Peyer's patch (tissue), 4 donors: ENCODE results near the gene THRSP. TPM values are rescaled to one million over a fixed set of nuclear protein-coding genes. Genes with fewer than 3 reads are reported as not detected.

ENCODE experiments used
- DNase-seq, 3 donors: peaks; one replicate each; pipeline ENCODE4 v3.0.0-alpha.2; 2017 to 2019
- H3K27ac ChIP-seq, 4 donors: fragments of 200-600 bp; sonication (generic); one replicate each; pipeline ENCODE4 v1.5.1; 2016 to 2019
- H3K27me3 ChIP-seq, 2 donors: fragments of 200-600 bp; sonication (generic); one replicate each; pipeline ENCODE4 v1.5.1; 2019
- H3K36me3 ChIP-seq, 3 donors: fragments of 200-600 bp; sonication (generic); one replicate each; pipeline ENCODE4 v1.5.1; 2016 to 2019
- H3K4me1 ChIP-seq, 4 donors: fragments of 200-600 bp; sonication (generic); one replicate each; pipeline ENCODE4 v1.5.1; 2016 to 2019
- H3K4me3 ChIP-seq, 4 donors: fragments of 200-600 bp; sonication (generic); 1 replicate in 3 of 4; 2 replicates in 1 of 4; pipeline ENCODE4 v1.5.1; 2016 to 2019; ENCODE audit warnings: mild to moderate bottlenecking in 1 of 4
- H3K9me3 ChIP-seq, 4 donors: fragments of 200-600 bp; sonication (generic); one replicate each; pipeline ENCODE4 v1.5.1; 2016 to 2019; ENCODE audit warnings: mild to moderate bottlenecking in 1 of 4
- POLR2A ChIP-seq, 2 donors: fragments of 450-650 bp; IDR thresholded peaks; one replicate each; pipeline ENCODE4 v1.5.1; 2017; ENCODE audit warnings: antibody characterized with exemption in 2 of 2, mild to moderate bottlenecking in 2 of 2, moderate library complexity in 2 of 2
- total RNA-seq, 4 donors: library from RNA; depleted of rRNA; stranded (reverse); fragments of >200 nt; gene quantifications; one replicate each; pipeline ENCODE4 v1.1.0, GENCODE V29; 2016
- TF ChIP-seq, protein P1 (sequence below), 6 experiments: fragments of 450-650 bp in 4 of 6; fragments of 200-600 bp in 2 of 6; sonication (generic) in 1 of 6; IDR thresholded peaks; one replicate each; pipeline ENCODE4 v1.5.1; 2017 to 2019; ENCODE audit warnings: antibody characterized with exemption in 6 of 6, mild to moderate bottlenecking in 3 of 6, moderate library complexity in 1 of 6

The THRSP gene
- total RNA-seq, 4 donors from 2014 or later, result 4.1 TPM; not detected in 3

DNA sequence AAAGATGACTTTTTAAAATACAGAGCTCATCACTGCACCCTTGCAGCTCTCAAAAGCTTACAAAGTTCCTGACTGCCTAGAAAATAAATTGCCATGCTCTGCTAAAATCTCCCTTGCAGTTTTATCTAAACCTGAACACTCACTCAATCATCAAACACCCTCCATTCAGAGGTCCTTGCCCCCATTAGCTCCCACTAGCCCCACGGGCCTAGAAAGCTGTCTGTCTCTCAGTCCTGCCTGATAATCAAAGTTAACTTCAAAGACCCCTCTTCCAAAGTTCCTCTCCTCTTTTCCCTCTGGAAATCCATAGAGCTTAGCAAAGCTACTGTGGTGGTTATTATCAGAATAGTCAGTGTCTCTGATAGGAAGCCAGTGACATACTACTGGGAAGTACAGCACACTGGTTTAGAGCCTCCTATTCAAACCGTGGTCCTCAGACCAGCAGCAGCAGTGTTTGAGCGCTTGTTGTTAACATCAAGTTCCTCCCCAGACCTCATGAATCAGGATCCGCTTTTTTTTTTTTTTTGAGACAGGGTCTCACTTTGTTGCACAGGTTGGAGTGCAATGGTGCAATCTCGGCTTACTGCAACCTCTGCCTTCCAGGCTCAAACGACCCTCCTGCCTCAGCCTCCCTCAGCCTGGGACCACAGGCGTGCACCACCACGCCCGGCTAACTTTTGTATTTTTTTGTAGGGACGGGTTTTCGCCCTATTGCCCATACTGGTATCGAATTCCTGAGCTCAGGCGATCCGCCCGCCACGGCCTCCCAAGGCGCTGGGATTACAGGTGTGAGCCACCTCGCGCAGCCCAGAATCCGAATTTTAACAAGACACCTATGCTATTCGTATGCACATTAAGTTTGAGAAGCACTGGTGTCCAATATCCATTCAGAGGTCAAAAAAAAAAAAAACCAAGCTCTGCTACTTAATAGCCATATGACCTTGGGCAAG lies 14.8 kb downstream of the THRSP start:
- Histone ChIP-seq H3K4me3 (peak overlapping the region; percentile 71 to 78 (median 76)), H3K27ac (peak overlapping the region in 2 of 4 donors; percentile 54 to 82), H3K27me3 (no peaks in the 10 kb centered on the region), H3K9me3 (no peaks in the 10 kb centered on the region), H3K36me3 (no peaks in the 10 kb centered on the region), H3K4me1 (peaks cover 2 to 31% (median 3%) of the 10 kb centered on the region in 4 donors)
- no peak for DNase-seq
- TF ChIP-seq, protein P1, sequence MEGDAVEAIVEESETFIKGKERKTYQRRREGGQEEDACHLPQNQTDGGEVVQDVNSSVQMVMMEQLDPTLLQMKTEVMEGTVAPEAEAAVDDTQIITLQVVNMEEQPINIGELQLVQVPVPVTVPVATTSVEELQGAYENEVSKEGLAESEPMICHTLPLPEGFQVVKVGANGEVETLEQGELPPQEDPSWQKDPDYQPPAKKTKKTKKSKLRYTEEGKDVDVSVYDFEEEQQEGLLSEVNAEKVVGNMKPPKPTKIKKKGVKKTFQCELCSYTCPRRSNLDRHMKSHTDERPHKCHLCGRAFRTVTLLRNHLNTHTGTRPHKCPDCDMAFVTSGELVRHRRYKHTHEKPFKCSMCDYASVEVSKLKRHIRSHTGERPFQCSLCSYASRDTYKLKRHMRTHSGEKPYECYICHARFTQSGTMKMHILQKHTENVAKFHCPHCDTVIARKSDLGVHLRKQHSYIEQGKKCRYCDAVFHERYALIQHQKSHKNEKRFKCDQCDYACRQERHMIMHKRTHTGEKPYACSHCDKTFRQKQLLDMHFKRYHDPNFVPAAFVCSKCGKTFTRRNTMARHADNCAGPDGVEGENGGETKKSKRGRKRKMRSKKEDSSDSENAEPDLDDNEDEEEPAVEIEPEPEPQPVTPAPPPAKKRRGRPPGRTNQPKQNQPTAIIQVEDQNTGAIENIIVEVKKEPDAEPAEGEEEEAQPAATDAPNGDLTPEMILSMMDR (IDR thresholded peaks at IDR 0.05), result no peak
- TF ChIP-seq POLR2A (IDR thresholded peaks at IDR 0.05), result no peak

DNA sequence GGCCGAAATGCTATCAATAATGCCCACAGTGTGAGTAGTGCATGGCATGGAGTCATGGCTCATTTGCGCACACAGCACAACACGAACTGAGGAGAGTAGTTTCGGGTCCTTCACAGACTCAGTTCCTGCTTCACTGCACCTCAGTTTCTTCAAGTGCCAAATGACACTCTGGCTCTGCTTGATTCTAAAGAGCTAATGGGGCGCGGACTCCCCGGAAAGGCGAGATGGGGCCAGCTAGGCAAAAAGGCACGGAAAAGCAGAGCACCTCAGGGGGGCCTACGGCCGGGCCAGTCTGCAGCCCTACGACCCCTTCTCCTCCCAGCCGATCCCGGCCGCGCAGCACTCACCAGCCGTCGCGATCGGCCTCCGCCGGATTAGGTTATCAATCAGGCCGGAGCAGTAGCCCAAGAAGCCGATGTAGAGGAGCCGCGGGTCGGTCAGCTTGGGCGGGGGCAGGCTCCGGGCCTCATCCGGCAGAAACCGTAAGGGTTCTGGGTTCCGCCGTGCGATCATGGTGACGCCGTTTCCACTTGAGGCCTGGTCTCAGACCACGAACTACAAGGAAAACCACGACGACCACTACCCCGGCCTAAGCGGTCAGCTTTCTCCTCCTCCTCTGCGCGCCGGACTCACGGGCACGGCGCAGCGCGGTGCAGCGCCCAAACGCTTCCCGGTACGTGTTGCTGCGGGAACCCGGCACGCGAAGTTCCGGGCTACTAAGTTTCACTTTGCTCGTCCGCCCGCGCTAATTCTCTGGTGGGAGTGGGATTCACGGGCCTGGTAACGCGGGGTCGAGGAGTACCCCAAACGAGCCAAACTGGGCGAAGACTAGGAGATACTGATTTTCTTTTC lies 15.8 kb downstream of the THRSP start, which contains the start of gene NDUFC2:
TSS of gene NDUFC2 (minus strand) at position 631 of the 852 bp plus-strand sequence. CDS start at position 513, 118 bp downstream.
- H3K36me3 ChIP-seq, result no peaks in the 10 kb centered on the region
- H3K4me3 ChIP-seq, result peak within 1 kb of the TSS; percentile 71 to 78 (median 76)
- H3K27ac ChIP-seq, result peak within 1 kb of the TSS; percentile 54 to 82 (median 78)
- no peaks in the 10 kb centered on the region for H3K9me3 ChIP-seq
- TF ChIP-seq, protein P1 (IDR thresholded peaks at IDR 0.05), result no peak
- peak; percentile 39 to 61 for TF ChIP-seq POLR2A (IDR thresholded peaks at IDR 0.05)
- peaks cover 2 to 31% (median 3%) of the 10 kb centered on the region in 4 donors for H3K4me1 ChIP-seq
- peak; percentile 62 to 88 (median 86) for DNase-seq
- H3K27me3 ChIP-seq, result no peaks in the 10 kb centered on the region

DNA sequence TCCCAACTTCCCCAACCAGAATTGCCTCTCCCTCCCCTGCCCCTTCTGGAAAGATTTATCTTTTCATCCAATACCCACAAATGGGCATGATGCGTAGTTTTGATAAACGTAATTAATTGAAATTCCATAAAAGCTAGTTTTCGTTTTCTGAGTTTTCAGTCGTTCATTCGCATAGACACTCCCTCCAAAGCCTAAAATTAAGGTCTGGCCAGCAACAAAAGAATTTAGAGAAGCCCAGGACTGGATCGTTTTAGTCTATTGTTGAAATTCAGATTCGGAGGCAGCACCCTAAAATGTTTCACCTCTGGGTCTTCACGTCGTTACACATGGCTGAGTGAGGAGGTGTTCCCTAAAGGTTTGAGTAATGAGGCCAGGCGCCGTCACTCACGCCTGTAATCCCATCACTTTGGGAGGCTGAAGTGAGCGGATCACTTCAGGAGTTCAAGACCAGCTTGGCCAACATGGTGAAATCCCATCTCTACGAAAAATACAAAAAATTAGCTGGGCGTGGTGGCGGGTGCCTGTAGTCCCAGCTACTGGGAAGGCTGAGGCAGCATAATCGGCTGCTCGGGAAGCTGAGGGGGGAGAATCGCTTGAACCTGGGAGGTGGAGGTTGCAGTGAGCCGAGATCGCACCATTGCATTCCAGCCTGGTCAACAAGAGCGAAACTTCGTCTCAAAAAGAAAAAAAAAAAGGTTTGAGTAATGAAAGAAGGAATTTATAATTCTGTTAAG lies 16.6 kb downstream of the THRSP start:
- Histone ChIP-seq H3K27ac (peak overlapping the region; percentile 54 to 82 (median 78)), H3K9me3 (no peaks in the 10 kb centered on the region), H3K27me3 (no peaks in the 10 kb centered on the region), H3K4me3 (peak overlapping the region; percentile 71 to 78 (median 76)), H3K4me1 (peaks cover 2 to 31% (median 3%) of the 10 kb centered on the region in 4 donors), H3K36me3 (no peaks in the 10 kb centered on the region)
- TF ChIP-seq POLR2A (IDR thresholded peaks at IDR 0.05), result no peak
- TF ChIP-seq, protein P1 (IDR thresholded peaks at IDR 0.05), result peak in 1 of 6 experiments; percentile 18
- no peak for DNase-seq

DNA sequence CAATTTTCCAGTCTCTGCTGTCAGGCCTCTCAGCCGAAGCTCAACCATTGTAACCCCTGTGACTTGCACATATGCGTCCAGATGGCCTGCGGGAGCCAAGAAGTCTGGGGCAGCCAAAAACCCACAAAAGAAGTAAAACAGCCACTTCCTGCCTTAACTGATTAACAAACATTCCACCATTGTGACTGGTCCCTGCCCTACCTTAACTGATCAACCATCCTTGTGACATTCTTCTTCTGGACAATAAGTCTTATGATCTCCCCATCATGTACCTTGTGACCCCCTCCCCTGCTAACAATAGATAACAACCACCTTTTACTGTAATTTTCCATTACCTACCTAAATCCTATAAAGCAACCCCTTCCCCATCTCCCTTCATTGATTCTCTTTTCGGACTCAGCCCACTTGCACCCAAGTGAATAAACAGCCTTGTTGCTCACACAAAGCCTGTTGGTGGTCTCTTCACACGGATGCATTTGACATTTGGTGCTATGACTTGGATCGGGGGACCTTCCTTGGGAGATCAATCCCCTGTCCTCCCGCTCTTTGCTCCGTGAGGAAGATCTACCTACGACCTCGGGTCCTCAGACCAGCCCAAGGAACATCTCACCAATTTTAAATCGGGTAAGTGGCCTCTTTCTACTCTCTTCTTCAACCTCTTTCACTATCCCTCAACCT lies 17.3 kb downstream of the THRSP start:
- Histone ChIP-seq H3K9me3 (no peaks in the 10 kb centered on the region), H3K4me1 (peaks cover 2 to 27% (median 3%) of the 10 kb centered on the region in 4 donors), H3K27me3 (no peaks in the 10 kb centered on the region), H3K4me3 (no peak overlapping the region), H3K36me3 (no peaks in the 10 kb centered on the region), H3K27ac (no peak overlapping the region)
- TF ChIP-seq POLR2A (IDR thresholded peaks at IDR 0.05), result no peak
- TF ChIP-seq, protein P1 (IDR thresholded peaks at IDR 0.05), result no peak
- no peak for DNase-seq
